GM12878 (cell line): ENCODE data around the gene CIB2. TPM values are rescaled to one million over a fixed set of nuclear protein-coding genes. Genes with fewer than 3 reads are reported as not detected.
A peak's percentile ranks its signal among the peaks of the same experiment; 100 is the strongest.

ENCODE experiments used
- ATAC-seq: fragments of 200-7000 bp; cut with Tn5 transposase; 3 replicates; pipeline ENCODE4 v1.9.1; 2020; ENCODE audit warnings: mild to moderate bottlenecking, moderate library complexity
- BruUV-seq: library from RNA; stranded (reverse); fragments of 400-500 nt; replicated peaks from 2 replicates; lab custom pipeline; 2021; lab: Mats Ljungman, UMichigan
- CTCF ChIA-PET: fragments of 300-600 bp; sonication (Branson Sonifier 250); formaldehyde crosslinking; extraction: SDS; loops from one replicate; lab custom pipeline; 2021; ENCODE audit warnings: inconsistent platforms; lab: Yijun Ruan, JAX
- POLR2A ChIA-PET: fragments of 350-600 bp; formaldehyde crosslinking; extraction: SDS; loops from one replicate; lab custom pipeline; 2021; ENCODE audit warnings: inconsistent platforms; lab: Charles Lee
- RAD21 ChIA-PET: fragments of 300-600 bp; sonication (Branson Sonifier 250); formaldehyde crosslinking; loops from one replicate; lab custom pipeline; 2023; ENCODE audit warnings: antibody characterized with exemption; ENCODE audit not compliant: unreplicated experiment; lab: Charles Lee
- SMC1A ChIA-PET: fragments of 300-600 bp; sonication (Branson Sonifier 250); formaldehyde crosslinking; loops from one replicate; lab custom pipeline; 2023; ENCODE audit not compliant: unreplicated experiment, uncharacterized antibody; lab: Charles Lee
- DNase-seq: peaks from one replicate; pipeline ENCODE4 v3.0.0-alpha.2; 2011; ENCODE audit warnings: low read depth, low spot score
- FAIRE-seq: peaks from 3 replicates; lab custom pipeline; 2011; peaks lifted over from hg19 to GRCh38; lab: Jason Lieb, UNC
- H2AFZ ChIP-seq: 2 replicates; pipeline ENCODE4 v1.6.0; 2011; ENCODE audit warnings: low read depth, low read length, control low read depth; ENCODE audit not compliant: control insufficient read depth
- H3K27ac ChIP-seq: 2 replicates; pipeline ENCODE4 v1.5.1; 2011; ENCODE audit warnings: control low read depth; ENCODE audit not compliant: control insufficient read depth, insufficient read depth
- H3K27me3 ChIP-seq, 2 experiments: replicated peaks in 1 of 2; 2 replicates each; pipeline versions ENCODE4 v1.6.0 to v1.6.1; 2011; ENCODE audit warnings: low read length in 1 of 2; ENCODE audit not compliant: control insufficient read depth in 2 of 2, insufficient read depth in 2 of 2
- H3K36me3 ChIP-seq, 2 experiments: 2 replicates each; pipeline ENCODE4 v1.5.1; 2011; ENCODE audit warnings: low read length in 1 of 2; ENCODE audit not compliant: control insufficient read depth in 2 of 2, insufficient read depth in 2 of 2
- H3K4me1 ChIP-seq: 2 replicates; pipeline ENCODE4 v1.6.1; 2011; ENCODE audit warnings: mild to moderate bottlenecking, low read length, moderate library complexity, mixed read lengths; ENCODE audit not compliant: control insufficient read depth, insufficient read depth
- H3K4me2 ChIP-seq: 2 replicates; pipeline ENCODE4 v1.6.0; 2011; ENCODE audit warnings: control low read depth; ENCODE audit not compliant: control insufficient read depth, insufficient read depth
- H3K4me3 ChIP-seq: fragments of 200-600 bp; sonication (generic); 2 replicates; pipeline ENCODE4 v1.5.1; 2016
- H3K79me2 ChIP-seq: 2 replicates; pipeline ENCODE4 v1.6.0; 2011; ENCODE audit warnings: low read length; ENCODE audit not compliant: control insufficient read depth, insufficient read depth
- H3K9ac ChIP-seq: 2 replicates; pipeline ENCODE4 v1.8.0; 2011; ENCODE audit warnings: low read length, control low read depth, mixed read lengths; ENCODE audit not compliant: control insufficient read depth, insufficient read depth
- H3K9me3 ChIP-seq: replicated peaks from 3 replicates; pipeline ENCODE4 v1.5.1; 2011; ENCODE audit warnings: mild to moderate bottlenecking, low read length; ENCODE audit not compliant: control insufficient read depth, insufficient read depth
- H4K20me1 ChIP-seq: 2 replicates; pipeline ENCODE4 v1.6.0; 2011; ENCODE audit not compliant: control insufficient read depth, insufficient read depth
- E4F1 ChIP-seq: fragments of 450-650 bp; IDR thresholded peaks from 2 replicates; pipeline ENCODE4 v1.6.1; 2018; ENCODE audit warnings: borderline replicate concordance, mild to moderate bottlenecking; ENCODE audit not compliant: partially characterized antibody
- EED ChIP-seq: sonication (generic); IDR thresholded peaks from 2 replicates; pipeline ENCODE4 v1.6.1; 2016; ENCODE audit warnings: antibody characterized with exemption, low read depth
- KLF5 ChIP-seq: fragments of 450-650 bp; IDR thresholded peaks from 2 replicates; pipeline ENCODE4 v1.6.1; 2014; ENCODE audit warnings: mild to moderate bottlenecking; ENCODE audit not compliant: partially characterized antibody
- SKIL ChIP-seq: fragments of 450-650 bp; IDR thresholded peaks from 2 replicates; pipeline ENCODE4 v1.6.1; 2017; ENCODE audit warnings: mild to moderate bottlenecking, low read depth, inconsistent platforms; ENCODE audit not compliant: poor library complexity, severe bottlenecking
- WGBS: methylation state at CpG from one replicate; pipeline ENCODE4 v1.1.6; 2016; ENCODE audit warnings: low lambda C conversion rate; ENCODE audit not compliant: insufficient replicate concordance, insufficient coverage; ENCODE audit errors: missing lambda C conversion rate; 5-methylcytosine and 5-hydroxymethylcytosine counted together
- in situ Hi-C: fragments of 300-500 bp; cut with MboI; formaldehyde crosslinking; loops from 9 replicates; pipeline ENCODE4 v1.14.3; 2018; ENCODE audit warnings: mixed read lengths
- intact Hi-C: fragments of 100-400 bp; cut with micrococcal nuclease; formaldehyde crosslinking; loops from one replicate; pipeline ENCODE4 v1.14.2; 2022; ENCODE audit not compliant: unreplicated experiment
- polyA plus RNA-seq, 11 experiments: library from polyadenylated mRNA; depleted of rRNA in 4 of 11; unstranded in 6 of 11; stranded (reverse) in 5 of 11; fragments of >200 nt; fragmentation: Nextera tagmentation in 4 of 11; fragmentation: Illumina TruSeq in 1 of 11; extraction: Ambion mirVana in 4 of 11; extraction: Trizol in 1 of 11; gene quantifications; 1 replicate in 1 of 11; 2 replicates in 10 of 11; pipeline versions ENCODE4 v1.2.1 to v1.2.3, GENCODE V29; 2011 to 2016; ENCODE audit warnings: inconsistent platforms in 2 of 11, missing spikeins in 2 of 11, low read depth in 1 of 11
- total RNA-seq, 4 experiments: library from RNA; depleted of rRNA in 3 of 4; stranded (reverse); fragments of >200 nt in 3 of 4; fragmentation: Illumina TruSeq in 1 of 4; extraction: Trizol in 1 of 4; gene quantifications; 2 replicates each; pipeline versions ENCODE4 v1.2.1 to v1.2.3, GENCODE V29; 2013 to 2021

CIB2 gene
- total and polyA plus RNA-seq, 10 of the 15 experiments (the other 5 are each of a cell fraction or from before 2014, with no cell fraction given): 0.56 to 12.1 (median 7.1) TPM

GRCh38 chr15:78055919-78056713 is 75.1 kb downstream of the CIB2 start:
- in situ Hi-C loops: no loop called here

More at GRCh38 chr15:78055919-78056713, 75.1 kb downstream of the CIB2 start:
- Histone ChIP-seq H2AFZ (no peak overlapping the region), H3K9me3 (no peaks in the 10 kb centered on the region), H3K4me2 (peak overlapping the region; percentile 59), H3K4me3 (no peak overlapping the region), H4K20me1 (no peaks in the 10 kb centered on the region), H3K4me1 (peaks cover 69% of the 10 kb centered on the region), H3K79me2 (peaks cover 64% of the 10 kb centered on the region), H3K27ac (peak overlapping the region; percentile 57), H3K27me3 (no peaks in the 10 kb centered on the region), H3K9ac (no peak overlapping the region), H3K36me3 (peaks cover 5 to 11% of the 10 kb centered on the region in 2 experiments; a peak in 3 of 4 replicates)
- intact Hi-C loops: no loop called here
- TF ChIP-seq SKIL: no peak
- TF ChIP-seq EED: 0 out of 2 replicates have a peak, but pooled peaks have one; percentile 24
- TF ChIP-seq KLF5: no peak
- no peak for TF ChIP-seq E4F1
- no TSS peak for BruUV-seq
- CTCF ChIA-PET: interaction anchor here (0.6 to 8.2 kb wide), 6 partner anchors 9 to 146 kb away, joined by 3 to 87 read pairs (median 4); no protein-coding TSS in a partner anchor
- SMC1A ChIA-PET: interaction anchor here (0.5 to 8.1 kb wide), 7 partner anchors 7 to 546 kb away, joined by 3 to 119 read pairs (median 8); no protein-coding TSS in a partner anchor
- DNase-seq: no peak
- peak; percentile 43 for ATAC-seq
- FAIRE-seq: no peak
- POLR2A ChIA-PET: interaction anchor here (0.7 to 2.3 kb wide), 4 partner anchors 10 to 27 kb away, joined by 3 to 6 read pairs (median 4); no protein-coding TSS in a partner anchor
- RAD21 ChIA-PET: interaction anchor here (1.3 to 9.0 kb wide), 6 partner anchors 8 to 49 kb away, joined by 3 to 170 read pairs (median 5); no protein-coding TSS in a partner anchor
- WGBS: 42% methylated on average over 2 of the region's 2 CpGs
